Measurements from ENCODE around the gene RPL13. TPM values are rescaled to one million over a fixed set of nuclear protein-coding genes. Genes with fewer than 3 reads are reported as not detected.

Gene RPL13
- total RNA-seq: 1,000 to 10,000 TPM; 2,683 to 3,154 TPM

- H3K4me1 Mint-ChIP-seq: peaks cover 12% of the 10 kb centered on the region
- no peaks in the 10 kb centered on the region for H3K9me3 Mint-ChIP-seq
- peak within 1 kb of the TSS; percentile 91 for H3K4me3 Mint-ChIP-seq
- ATAC-seq (replicated peaks): peak; percentile 97
- H3K27me3 Mint-ChIP-seq: no peaks in the 10 kb centered on the region
- peak within 1 kb of the TSS; percentile 98 for H3K27ac Mint-ChIP-seq
- H3K36me3 Mint-ChIP-seq (ENCODE audit: low read depth): peaks cover 75% of the 10 kb centered on the region
Measured at GRCh38 chr16:89560378-89561141, at the start of gene RPL13. Gene RPL13 (plus strand): TSS chr16:89560682. CDS start chr16:89560960, 278 bp downstream.

GRCh38 chr16:89511374-89511773 is 49.1 kb upstream of the RPL13 start:
- ATAC-seq (replicated peaks): no peak
- H3K4me1 Mint-ChIP-seq: no peaks in the 10 kb centered on the region
- H3K36me3 Mint-ChIP-seq (ENCODE audit: low read depth): peaks cover 57% of the 10 kb centered on the region
- H3K4me3 Mint-ChIP-seq: no peak overlapping the region
- H3K27me3 Mint-ChIP-seq: no peaks in the 10 kb centered on the region
- no peak overlapping the region for H3K27ac Mint-ChIP-seq
- H3K9me3 Mint-ChIP-seq: no peaks in the 10 kb centered on the region

- no peak for ATAC-seq (replicated peaks)
- Mint-ChIP-seq H3K27ac (no peak overlapping the region), H3K9me3 (no peaks in the 10 kb centered on the region), H3K36me3 (ENCODE audit: low read depth) (peaks cover 68% of the 10 kb centered on the region), H3K4me3 (no peak overlapping the region), H3K27me3 (no peaks in the 10 kb centered on the region), H3K4me1 (no peaks in the 10 kb centered on the region)
Measured at GRCh38 chr16:89512453-89512852, 48.0 kb upstream of the RPL13 start.

- peaks cover 96% of the 10 kb centered on the region for H3K36me3 Mint-ChIP-seq (ENCODE audit: low read depth)
- ATAC-seq (replicated peaks): no peak
- no peaks in the 10 kb centered on the region for H3K9me3 Mint-ChIP-seq
- no peak overlapping the region for H3K4me3 Mint-ChIP-seq
- no peak overlapping the region for H3K27ac Mint-ChIP-seq
- H3K27me3 Mint-ChIP-seq: no peaks in the 10 kb centered on the region
- H3K4me1 Mint-ChIP-seq: peaks cover 4% of the 10 kb centered on the region
Measured at GRCh38 chr16:89517128-89517527, 43.4 kb upstream of the RPL13 start.

GRCh38 chr16:89519881-89520280 is 40.6 kb upstream of the RPL13 start:
- no peak for ATAC-seq (replicated peaks)
- Mint-ChIP-seq H3K27me3 (no peaks in the 10 kb centered on the region), H3K27ac (peak overlapping the region; percentile 32)

GRCh38 chr16:89522287-89522686 is 38.2 kb upstream of the RPL13 start:
- Mint-ChIP-seq H3K4me1 (peaks cover 4% of the 10 kb centered on the region), H3K9me3 (no peaks in the 10 kb centered on the region), H3K4me3 (no peak overlapping the region), H3K36me3 (ENCODE audit: low read depth) (peaks cover 96% of the 10 kb centered on the region), H3K27ac (no peak overlapping the region), H3K27me3 (no peaks in the 10 kb centered on the region)
- ATAC-seq (replicated peaks): no peak

More at GRCh38 chr16:89519881-89520280, 40.6 kb upstream of the RPL13 start:
- Mint-ChIP-seq H3K4me3 (no peak overlapping the region), H3K9me3 (no peaks in the 10 kb centered on the region), H3K36me3 (ENCODE audit: low read depth) (peaks cover 92% of the 10 kb centered on the region), H3K4me1 (peaks cover 4% of the 10 kb centered on the region)

- Mint-ChIP-seq H3K9me3 (no peaks in the 10 kb centered on the region), H3K27me3 (no peaks in the 10 kb centered on the region), H3K36me3 (ENCODE audit: low read depth) (peaks cover 96% of the 10 kb centered on the region), H3K27ac (no peak overlapping the region), H3K4me3 (no peak overlapping the region), H3K4me1 (peaks cover 4% of the 10 kb centered on the region)
- no peak for ATAC-seq (replicated peaks)
Measured at GRCh38 chr16:89523680-89524344, 36.7 kb upstream of the RPL13 start.

- no peak overlapping the region for H3K4me3 Mint-ChIP-seq
- H3K36me3 Mint-ChIP-seq (ENCODE audit: low read depth): peaks cover 96% of the 10 kb centered on the region
- H3K27ac Mint-ChIP-seq: no peak overlapping the region
- H3K9me3 Mint-ChIP-seq: no peaks in the 10 kb centered on the region
- no peaks in the 10 kb centered on the region for H3K27me3 Mint-ChIP-seq
- ATAC-seq (replicated peaks): no peak
- H3K4me1 Mint-ChIP-seq: no peaks in the 10 kb centered on the region
Measured at GRCh38 chr16:89525146-89525913, 35.2 kb upstream of the RPL13 start.

GRCh38 chr16:89529097-89529496 is 31.4 kb upstream of the RPL13 start:
- no peaks in the 10 kb centered on the region for H3K9me3 Mint-ChIP-seq
- no peak for ATAC-seq (replicated peaks)
- H3K27me3 Mint-ChIP-seq: no peaks in the 10 kb centered on the region
- no peak overlapping the region for H3K27ac Mint-ChIP-seq
- peaks cover 97% of the 10 kb centered on the region for H3K36me3 Mint-ChIP-seq (ENCODE audit: low read depth)
- H3K4me3 Mint-ChIP-seq: no peak overlapping the region
- peaks cover 5% of the 10 kb centered on the region for H3K4me1 Mint-ChIP-seq

- H3K4me3 Mint-ChIP-seq: no peak overlapping the region
- peaks cover 14% of the 10 kb centered on the region for H3K4me1 Mint-ChIP-seq
- no peaks in the 10 kb centered on the region for H3K27me3 Mint-ChIP-seq
- H3K9me3 Mint-ChIP-seq: no peaks in the 10 kb centered on the region
- H3K27ac Mint-ChIP-seq: no peak overlapping the region
- H3K36me3 Mint-ChIP-seq (ENCODE audit: low read depth): peaks cover 96% of the 10 kb centered on the region
- no peak for ATAC-seq (replicated peaks)
Measured at GRCh38 chr16:89530401-89531381, 29.8 kb upstream of the RPL13 start.

- Mint-ChIP-seq H3K4me1 (peaks cover 14% of the 10 kb centered on the region), H3K27ac (no peak overlapping the region), H3K9me3 (no peaks in the 10 kb centered on the region), H3K4me3 (no peak overlapping the region), H3K36me3 (ENCODE audit: low read depth) (peaks cover 87% of the 10 kb centered on the region), H3K27me3 (no peaks in the 10 kb centered on the region)
- no peak for ATAC-seq (replicated peaks)
Measured at GRCh38 chr16:89531821-89532526, 28.5 kb upstream of the RPL13 start.

GRCh38 chr16:89534252-89534756 is 26.2 kb upstream of the RPL13 start:
- Mint-ChIP-seq H3K4me1 (peaks cover 14% of the 10 kb centered on the region), H3K27ac (peak overlapping the region; percentile 90), H3K9me3 (no peaks in the 10 kb centered on the region), H3K27me3 (no peaks in the 10 kb centered on the region), H3K4me3 (peak overlapping the region; percentile 71), H3K36me3 (ENCODE audit: low read depth) (peaks cover 79% of the 10 kb centered on the region)
- peak; percentile 90 for ATAC-seq (replicated peaks)

- H3K9me3 Mint-ChIP-seq: no peaks in the 10 kb centered on the region
- ATAC-seq (replicated peaks): no peak
- H3K4me3 Mint-ChIP-seq: no peak overlapping the region
- no peak overlapping the region for H3K27ac Mint-ChIP-seq
- no peaks in the 10 kb centered on the region for H3K27me3 Mint-ChIP-seq
- H3K4me1 Mint-ChIP-seq: peaks cover 14% of the 10 kb centered on the region
- peaks cover 61% of the 10 kb centered on the region for H3K36me3 Mint-ChIP-seq (ENCODE audit: low read depth)
Measured at GRCh38 chr16:89536371-89536770, 24.1 kb upstream of the RPL13 start.
